ENCODE measurements around the gene SIAE. TPM values are rescaled to one million over a fixed set of nuclear protein-coding genes. Genes with fewer than 3 reads are reported as not detected.

SIAE gene
- total and polyA plus RNA-seq, 9 donors = 2.3 to 18.8 (median 8.1) TPM

DNA sequence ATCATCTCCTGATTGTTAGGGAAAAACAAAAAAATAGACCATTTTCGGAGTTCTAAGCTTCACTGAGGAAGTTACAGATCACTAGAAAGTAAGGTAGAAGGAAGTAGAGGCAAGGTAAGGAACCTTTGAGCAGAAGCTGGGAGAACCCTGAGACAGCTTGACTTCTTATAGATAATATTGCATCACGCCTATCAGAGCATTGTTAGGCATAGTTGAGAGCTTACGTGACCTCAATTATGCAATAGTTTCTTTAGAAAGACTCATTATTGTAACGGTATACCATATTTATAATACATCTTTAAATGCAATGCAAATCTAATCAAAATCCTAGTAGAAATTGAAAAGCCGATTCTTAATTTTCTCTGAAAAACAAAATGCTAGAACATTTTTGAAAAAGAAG, 46.0 kb downstream of the SIAE start:
- DNase-seq = no peak
- Histone ChIP-seq H3K4me3 (no peak overlapping the region), H3K9me3 (no peaks in the 10 kb centered on the region), H3K4me1 (ENCODE audit: insufficient read depth) (no peaks in the 10 kb centered on the region), H3K27me3 (no peaks in the 10 kb centered on the region), H3K27ac (no peak overlapping the region), H3K36me3 (no peaks in the 10 kb centered on the region)
- intact Hi-C loops (cut with DNase I) = no loop called here
- 94 to 95% (median 94%) methylated on average over 5 of the region's 5 CpGs for WGBS, 3 donors
- TF ChIP-seq EP300 (IDR thresholded peaks at IDR 0.05) (no peak), POLR2A (IDR thresholded peaks at IDR 0.05) (no peak)
- TF ChIP-seq, protein P1, sequence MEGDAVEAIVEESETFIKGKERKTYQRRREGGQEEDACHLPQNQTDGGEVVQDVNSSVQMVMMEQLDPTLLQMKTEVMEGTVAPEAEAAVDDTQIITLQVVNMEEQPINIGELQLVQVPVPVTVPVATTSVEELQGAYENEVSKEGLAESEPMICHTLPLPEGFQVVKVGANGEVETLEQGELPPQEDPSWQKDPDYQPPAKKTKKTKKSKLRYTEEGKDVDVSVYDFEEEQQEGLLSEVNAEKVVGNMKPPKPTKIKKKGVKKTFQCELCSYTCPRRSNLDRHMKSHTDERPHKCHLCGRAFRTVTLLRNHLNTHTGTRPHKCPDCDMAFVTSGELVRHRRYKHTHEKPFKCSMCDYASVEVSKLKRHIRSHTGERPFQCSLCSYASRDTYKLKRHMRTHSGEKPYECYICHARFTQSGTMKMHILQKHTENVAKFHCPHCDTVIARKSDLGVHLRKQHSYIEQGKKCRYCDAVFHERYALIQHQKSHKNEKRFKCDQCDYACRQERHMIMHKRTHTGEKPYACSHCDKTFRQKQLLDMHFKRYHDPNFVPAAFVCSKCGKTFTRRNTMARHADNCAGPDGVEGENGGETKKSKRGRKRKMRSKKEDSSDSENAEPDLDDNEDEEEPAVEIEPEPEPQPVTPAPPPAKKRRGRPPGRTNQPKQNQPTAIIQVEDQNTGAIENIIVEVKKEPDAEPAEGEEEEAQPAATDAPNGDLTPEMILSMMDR (IDR thresholded peaks at IDR 0.05) = no peak

DNA sequence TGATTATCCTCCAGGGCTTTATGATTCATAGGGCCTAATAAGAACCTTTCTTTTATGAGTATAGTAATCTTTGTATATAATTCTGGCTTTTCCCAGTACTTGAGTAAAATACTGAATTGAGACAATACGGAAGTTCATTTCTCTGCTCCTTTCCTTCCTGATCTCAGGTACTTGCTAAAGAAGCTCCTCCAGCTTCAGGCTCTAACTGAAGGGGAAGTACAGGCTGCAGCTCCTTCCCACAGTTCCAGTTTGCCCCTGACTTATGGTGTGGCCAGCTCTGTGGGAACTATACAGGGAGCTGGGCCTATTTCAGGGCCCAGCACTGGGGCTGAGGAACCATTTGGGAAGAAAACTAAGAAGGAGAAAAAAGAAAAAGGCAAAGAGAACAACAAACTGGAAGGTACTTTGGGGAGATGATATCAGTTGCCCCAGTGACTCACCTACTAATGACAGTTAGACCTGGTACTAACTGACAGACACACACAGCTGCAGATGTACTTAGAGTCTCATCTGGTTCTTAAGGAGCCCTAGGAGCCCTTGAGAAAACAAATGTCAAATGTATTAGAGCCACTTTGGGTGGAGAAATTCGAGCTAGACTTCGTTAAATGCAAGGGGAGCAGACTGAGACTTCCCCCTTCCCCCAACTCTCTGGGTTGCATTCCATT, 47.9 kb downstream of the SIAE start:
- no peak overlapping the region for H3K27ac ChIP-seq
- TF ChIP-seq, protein P1 (IDR thresholded peaks at IDR 0.05) = no peak
- TF ChIP-seq EP300 (IDR thresholded peaks at IDR 0.05) (no peak), POLR2A (IDR thresholded peaks at IDR 0.05) (no peak)
- WGBS, 3 donors = 93 to 97% (median 95%) methylated on average over 3 of the region's 3 CpGs

DNA sequence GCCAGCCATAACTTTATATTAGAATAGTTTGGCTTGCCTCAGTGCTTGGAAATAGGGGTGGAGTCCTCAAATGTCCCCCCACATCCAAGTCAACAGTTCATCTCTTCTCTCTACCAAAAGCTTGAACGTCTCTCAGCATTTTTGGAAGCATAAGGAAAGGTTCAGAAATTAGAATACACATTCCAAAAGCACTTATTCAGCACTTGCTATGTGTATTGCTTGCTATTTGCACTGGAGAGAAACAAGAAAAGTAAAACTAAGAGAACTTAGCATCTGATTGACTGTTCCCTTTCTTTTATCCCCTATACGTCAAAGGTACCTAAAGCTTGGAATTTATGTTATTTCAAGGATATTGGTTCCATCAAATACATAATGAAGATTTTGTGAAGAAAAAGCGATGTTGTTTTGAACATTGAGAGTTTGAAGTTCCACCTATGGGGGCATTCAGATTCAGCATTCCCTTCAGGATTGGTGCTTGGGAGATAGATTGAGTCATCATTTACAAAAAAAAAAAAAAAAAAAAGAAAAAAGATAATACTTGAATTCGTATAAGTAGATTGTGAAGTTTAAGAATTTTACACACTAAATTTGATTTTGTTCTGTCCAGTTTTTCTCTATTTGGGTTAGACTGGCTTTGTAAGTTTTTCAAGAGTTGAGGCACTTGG, 49.5 kb downstream of the SIAE start:
- H3K27me3 ChIP-seq = no peaks in the 10 kb centered on the region
- intact Hi-C loops (cut with DNase I) = no loop called here
- no peak for DNase-seq
- no peaks in the 10 kb centered on the region for H3K9me3 ChIP-seq
- H3K36me3 ChIP-seq = no peaks in the 10 kb centered on the region
- TF ChIP-seq POLR2A (IDR thresholded peaks at IDR 0.05) (no peak), EP300 (IDR thresholded peaks at IDR 0.05) (no peak)
- TF ChIP-seq, protein P1 (IDR thresholded peaks at IDR 0.05) = no peak
- peak overlapping the region; percentile 94 for H3K4me3 ChIP-seq
- 40 to 46% (median 43%) methylated on average over 4 of the region's 4 CpGs for WGBS, 3 donors
- no peak overlapping the region for H3K27ac ChIP-seq
- no peaks in the 10 kb centered on the region for H3K4me1 ChIP-seq (ENCODE audit: insufficient read depth)

More for the DNA sequence above, 47.9 kb downstream of the SIAE start:
- Histone ChIP-seq H3K36me3 (no peaks in the 10 kb centered on the region), H3K4me3 (no peak overlapping the region), H3K9me3 (no peaks in the 10 kb centered on the region), H3K4me1 (ENCODE audit: insufficient read depth) (no peaks in the 10 kb centered on the region), H3K27me3 (no peaks in the 10 kb centered on the region)
- intact Hi-C loops (cut with DNase I) = no loop called here
- DNase-seq = no peak

DNA sequence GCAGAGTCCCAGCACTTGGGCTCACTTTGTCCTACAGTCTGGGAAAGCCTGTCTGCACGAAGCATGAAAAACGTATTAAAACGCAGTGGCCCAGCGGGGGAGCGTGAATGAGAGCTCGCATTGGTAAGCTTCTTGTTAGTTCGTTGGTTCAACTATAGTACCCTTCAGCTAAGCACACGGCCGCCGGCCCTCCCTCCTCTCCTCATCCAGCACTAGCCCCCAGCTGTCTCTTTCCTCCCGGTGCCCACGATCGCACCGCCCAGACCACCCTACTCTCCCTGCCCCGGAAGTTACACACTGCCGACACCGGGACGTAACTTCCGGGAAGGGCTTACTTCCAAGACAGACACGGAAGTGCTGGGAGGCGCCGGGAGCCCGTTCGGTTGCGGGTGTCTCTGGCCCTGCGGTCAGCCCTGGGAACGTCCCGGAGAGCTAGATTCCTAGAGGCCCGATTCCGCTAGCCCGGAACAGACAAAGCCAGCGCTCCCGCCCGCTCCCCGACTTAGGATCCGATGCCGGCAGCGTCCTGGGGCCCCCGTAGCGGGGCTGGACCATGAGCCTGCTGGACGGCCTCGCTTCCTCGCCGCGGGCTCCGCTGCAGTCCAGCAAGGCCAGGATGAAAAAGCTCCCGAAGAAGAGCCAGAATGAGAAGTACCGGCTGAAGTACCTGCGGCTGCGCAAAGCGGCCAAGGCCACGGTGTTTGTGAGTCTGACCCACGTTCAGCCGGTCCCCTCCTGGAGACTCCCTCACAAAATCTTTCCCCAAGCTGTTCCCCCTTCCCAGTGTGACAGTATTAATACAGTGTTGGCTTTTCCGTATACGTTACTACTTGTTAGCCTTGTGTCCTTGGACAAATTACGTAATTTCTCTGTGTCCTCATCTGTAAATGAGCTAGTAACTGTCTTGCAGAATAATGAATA, 50.7 kb downstream of the SIAE start, which contains the start of gene TBRG1:
TSS of gene TBRG1 (plus strand) at position 334 of the 921 bp plus-strand sequence. CDS start at position 554, 220 bp downstream.
- intact Hi-C loops (cut with DNase I) = no loop called here
- 0% methylated on average over 44 to 57 of the region's 57 CpGs for WGBS, 3 donors
- TF ChIP-seq EP300 (IDR thresholded peaks at IDR 0.05) (no peak), POLR2A (IDR thresholded peaks at IDR 0.05) (peak; percentile 85)
- TF ChIP-seq, protein P1 (IDR thresholded peaks at IDR 0.05) = no peak
- peak within 1 kb of the TSS; percentile 94 for H3K4me3 ChIP-seq
- no peaks in the 10 kb centered on the region for H3K9me3 ChIP-seq
- H3K27me3 ChIP-seq = no peaks in the 10 kb centered on the region
- H3K4me1 ChIP-seq (ENCODE audit: insufficient read depth) = no peaks in the 10 kb centered on the region
- peak; percentile 87 to 90 (median 87) for DNase-seq
- no peaks in the 10 kb centered on the region for H3K36me3 ChIP-seq
- H3K27ac ChIP-seq = peak within 1 kb of the TSS; percentile 65 to 87
